Transverse colon (tissue), 4 donors: Measurements from ENCODE around the gene SPTBN1.

Experiments used
- CTCF ChIP-seq, 5 experiments: fragments of 200-600 bp in 3 of 5; fragments of 450-650 bp in 2 of 5; sonication (generic) in 3 of 5; IDR thresholded peaks; 1 replicate in 2 of 5; 2 replicates in 3 of 5; pipeline ENCODE4 v1.5.1; 2016 to 2017; ENCODE audit warnings: antibody characterized with exemption in 5 of 5, inconsistent platforms in 3 of 5, mild to moderate bottlenecking in 2 of 5, moderate library complexity in 1 of 5
- EP300 ChIP-seq: sonication (generic); formaldehyde crosslinking; IDR thresholded peaks from one replicate; pipeline ENCODE4 v1.6.1; 2017; ENCODE audit warnings: antibody characterized with exemption, low read depth
- POLR2A ChIP-seq: fragments of 450-650 bp; IDR thresholded peaks from one replicate; pipeline ENCODE4 v1.6.1; 2016; ENCODE audit warnings: antibody characterized with exemption, mild to moderate bottlenecking, moderate library complexity
- POLR2AphosphoS5 ChIP-seq, 3 donors: sonication (generic); formaldehyde crosslinking; IDR thresholded peaks; one replicate each; pipeline ENCODE4 v1.6.1; 2016; ENCODE audit warnings: antibody characterized with exemption in 3 of 3

- no peak for TF ChIP-seq POLR2AphosphoS5 (IDR thresholded peaks at IDR 0.05)
- TF ChIP-seq CTCF (IDR thresholded peaks at IDR 0.05): no peak
- TF ChIP-seq EP300: no peak
- no peak for TF ChIP-seq POLR2A
These were observed 67.3 kb downstream of the SPTBN1 start for GRCh38 chr2:54523324-54523959.
